ENCODE measurements around the gene VAV2.
"Not testable (repeated sequence)": the region's sequence is repeated elsewhere in the genome, so short reads cannot be mapped to it uniquely, and the experiment has no call there.

The VAV2 gene

GRCh38 chr9:133933426-133934026 is 58.6 kb downstream of the VAV2 start:
- DNase-seq: no peak

- DNase-seq: no peak
These were observed 59.5 kb downstream of the VAV2 start for GRCh38 chr9:133932633-133933032.

DNA sequence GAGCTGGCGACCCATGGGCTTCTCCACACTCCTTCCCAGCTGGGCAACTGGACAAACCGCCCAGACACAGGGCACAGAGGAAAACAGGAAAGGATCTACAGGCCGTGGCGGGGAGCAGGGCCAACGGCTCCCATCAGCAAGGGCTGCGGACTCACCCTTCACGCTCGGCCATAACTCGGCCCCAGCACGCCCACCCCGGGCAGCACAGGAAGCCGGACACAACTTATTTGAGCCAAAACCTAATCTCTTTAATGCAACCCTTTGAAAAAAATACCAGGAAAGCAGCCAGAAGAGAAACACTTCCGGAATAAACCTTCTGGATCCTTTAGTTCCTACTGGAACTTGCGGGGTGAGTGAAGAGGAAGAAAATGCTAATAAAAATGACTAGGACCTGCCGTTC is 59.9 kb downstream of the VAV2 start:
- no peak for DNase-seq

GRCh38 chr9:133930682-133931485 is 61.2 kb downstream of the VAV2 start:
- DNase-seq: no peak

GRCh38 chr9:133930046-133930681 is 62.0 kb downstream of the VAV2 start:
- no peak for DNase-seq

DNA sequence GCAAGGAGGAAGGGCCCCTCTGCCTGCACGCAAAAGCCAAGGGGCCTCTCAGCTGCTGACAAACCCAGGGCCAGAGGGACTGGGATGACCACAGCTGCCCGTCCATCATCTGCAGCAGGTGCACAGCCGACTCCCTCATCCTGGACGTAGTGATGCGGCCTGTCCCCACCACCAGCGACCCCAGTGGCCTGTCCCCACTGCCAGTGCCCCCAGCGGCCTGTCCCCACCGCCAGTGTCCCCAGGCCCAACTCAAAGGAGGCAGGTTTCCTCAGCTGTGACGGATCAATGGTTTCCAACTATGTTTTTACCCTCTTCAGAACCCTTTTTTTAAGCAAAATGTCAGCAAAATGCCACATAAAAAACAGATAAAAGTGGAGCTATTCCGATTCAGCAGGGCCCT is 62.5 kb downstream of the VAV2 start:
- no peak for DNase-seq

- DNase-seq: no peak
These were observed 63.8 kb downstream of the VAV2 start for GRCh38 chr9:133928248-133928764.

DNA sequence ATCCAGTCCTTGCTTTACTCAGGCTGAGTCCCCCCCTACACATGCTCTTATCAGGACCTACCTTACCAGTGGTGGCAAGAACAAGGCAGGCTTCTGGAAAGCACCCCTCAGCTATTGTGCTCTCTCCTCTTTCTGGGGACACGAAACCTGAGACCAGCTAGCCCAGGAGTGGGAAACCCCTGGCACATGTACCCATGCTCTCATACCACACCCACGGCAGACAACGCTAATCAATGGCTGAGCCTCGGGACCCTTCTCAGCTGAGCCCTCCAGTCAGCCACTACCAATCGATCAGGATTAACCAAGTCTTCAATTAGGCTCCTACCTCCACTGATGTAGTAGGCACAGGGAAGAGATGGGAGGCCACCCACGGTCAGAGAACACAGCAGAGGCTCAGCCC is 65.1 kb downstream of the VAV2 start:
- DNase-seq: no peak

GRCh38 chr9:133926165-133926856 is 65.8 kb downstream of the VAV2 start:
- no peak for DNase-seq

DNA sequence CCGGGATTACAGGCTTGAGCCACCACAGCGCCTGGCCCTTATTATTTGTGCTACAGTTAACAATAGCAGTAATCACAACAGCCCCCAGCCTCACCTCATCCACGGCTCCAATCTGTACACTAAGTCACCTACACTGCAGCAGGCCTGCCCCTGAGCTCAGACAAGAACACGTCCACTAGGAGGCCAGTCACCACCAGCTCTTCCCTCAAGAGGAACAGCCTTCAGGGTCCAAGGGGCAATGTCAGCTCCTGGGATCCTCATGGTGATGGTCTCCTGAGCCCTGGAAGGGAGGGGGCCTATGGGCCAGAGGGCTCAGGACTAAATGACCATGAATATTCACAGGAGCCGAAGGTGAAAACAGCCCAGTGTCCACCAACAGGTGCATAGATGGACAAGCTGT is 67.7 kb downstream of the VAV2 start:
- DNase-seq: no peak

- not testable (repeated sequence) for DNase-seq
These were observed 68.5 kb downstream of the VAV2 start for GRCh38 chr9:133923608-133924007.

- no peak for DNase-seq
These were observed 70.3 kb downstream of the VAV2 start for GRCh38 chr9:133921866-133922265.

GRCh38 chr9:133920471-133920870 is 71.7 kb downstream of the VAV2 start:
- DNase-seq: no peak

DNA sequence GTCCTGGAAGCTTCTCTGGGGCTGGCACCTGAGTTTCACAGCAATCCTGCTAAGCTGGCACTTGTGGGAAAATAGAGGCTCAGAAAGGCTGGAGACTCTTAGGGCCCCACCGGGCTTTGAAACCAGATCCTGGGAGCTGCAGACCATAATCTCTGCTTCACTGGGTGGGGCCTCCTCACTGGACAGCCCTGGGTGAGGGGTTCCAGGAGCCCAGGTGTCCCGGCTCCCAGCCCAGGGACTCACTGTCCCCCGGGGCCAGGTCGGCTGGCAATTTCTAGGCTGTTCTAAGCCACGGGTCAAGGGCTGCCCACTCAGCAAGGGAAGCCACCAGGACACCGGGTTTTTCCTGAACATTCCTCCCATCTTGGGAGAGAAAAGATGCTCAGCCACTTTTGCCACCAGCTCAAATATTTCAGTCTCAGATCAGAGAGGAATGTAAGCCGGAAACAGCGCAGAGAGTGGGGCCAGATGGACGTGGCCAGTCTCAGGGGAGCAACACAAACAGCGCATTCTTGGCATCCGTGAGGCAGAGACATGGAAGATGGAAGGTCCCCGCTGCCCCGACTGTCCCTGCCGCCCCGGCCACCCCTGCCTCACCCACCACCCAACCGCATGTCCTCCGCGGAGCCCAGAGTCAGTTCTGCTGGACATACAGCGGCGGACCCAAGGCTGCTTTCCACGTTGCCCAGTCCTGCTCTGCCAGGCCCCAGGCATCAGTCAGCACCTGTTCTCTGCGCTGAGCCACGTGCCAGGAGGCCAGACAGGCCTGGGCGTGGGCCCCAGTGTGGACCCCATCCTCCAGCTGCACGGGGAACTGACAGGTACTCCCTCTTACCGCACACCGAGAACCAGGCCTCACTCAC is 72.6 kb downstream of the VAV2 start:
- no peak for DNase-seq

DNA sequence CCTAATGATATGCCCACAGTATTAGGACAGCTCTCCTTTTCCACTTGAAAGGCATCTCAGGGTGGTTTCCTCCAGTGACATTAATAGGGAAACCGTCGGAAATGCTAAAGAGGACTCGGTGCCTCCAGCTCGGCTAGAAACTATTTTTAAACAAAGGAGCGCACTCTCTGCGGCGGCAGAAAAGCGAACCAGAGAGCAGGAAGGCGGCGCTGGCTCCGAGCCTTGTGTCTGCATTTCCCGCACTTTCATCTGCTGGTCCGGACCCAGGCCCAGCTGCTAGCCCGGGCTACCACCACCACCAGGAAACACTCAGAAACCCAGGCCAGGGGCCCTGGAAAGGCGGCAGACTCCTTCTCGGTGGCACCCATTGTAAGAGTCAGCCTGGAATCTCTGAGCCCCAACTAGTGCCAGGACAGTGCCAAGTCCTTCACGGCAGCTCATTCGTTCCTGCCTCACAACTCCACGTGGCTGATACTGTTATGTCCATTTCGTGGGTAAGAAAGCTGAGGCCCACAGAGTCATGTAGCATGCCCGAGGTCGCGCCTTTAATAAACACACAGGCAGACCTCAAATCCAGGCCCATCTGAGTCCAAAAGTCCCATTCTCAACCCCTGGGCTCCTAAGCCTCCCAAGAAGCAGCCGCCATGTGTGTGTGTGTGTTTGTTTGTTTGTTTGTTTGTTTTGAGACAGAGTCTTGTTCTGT is 73.9 kb downstream of the VAV2 start:
- DNase-seq: no peak

DNA sequence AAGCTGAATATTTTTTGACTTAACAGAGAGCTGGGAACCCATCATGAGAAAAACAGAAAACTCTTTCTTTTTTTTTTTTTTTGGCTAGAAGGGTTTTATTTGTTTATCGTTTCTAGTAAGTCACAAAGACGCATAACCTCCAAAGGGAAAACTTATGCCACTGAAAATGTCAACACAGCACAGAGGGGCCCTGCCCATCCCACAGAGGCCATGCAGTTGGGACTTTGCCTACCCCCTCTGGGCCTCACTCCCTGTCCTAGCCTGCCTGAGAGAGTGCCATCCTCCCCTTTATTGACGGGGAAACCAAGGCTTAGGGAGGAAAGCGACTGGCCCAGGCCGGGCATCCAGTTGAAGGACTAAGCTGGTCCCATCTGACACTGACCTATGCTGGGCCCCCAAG is 74.7 kb downstream of the VAV2 start:
- no peak for DNase-seq

GRCh38 chr9:133916159-133916541 is 76.0 kb downstream of the VAV2 start:
- DNase-seq: no peak

DNA sequence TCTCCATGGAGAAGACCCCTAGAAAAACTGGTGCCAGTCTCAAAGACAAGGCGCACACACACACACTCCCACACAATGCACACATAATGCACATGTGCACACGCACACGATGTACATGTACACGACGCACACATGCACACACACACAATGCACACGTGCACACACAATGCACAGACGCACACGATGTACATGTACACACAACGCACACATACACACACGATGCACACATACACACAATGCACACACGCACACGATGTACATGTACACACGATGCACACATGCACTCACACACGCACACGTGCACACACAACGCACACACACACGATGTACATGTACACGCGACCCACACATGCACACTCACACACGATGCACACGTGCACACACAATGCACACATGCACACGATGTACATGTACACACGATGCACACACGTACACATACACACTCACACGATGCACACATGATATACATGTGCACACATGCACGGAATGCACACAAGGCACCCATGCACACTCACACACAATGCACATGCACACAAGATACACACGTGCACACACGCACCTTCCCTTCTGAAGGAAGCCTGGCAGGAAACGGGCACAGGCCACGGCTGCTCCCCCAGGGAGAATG is 76.5 kb downstream of the VAV2 start:
- no peak for DNase-seq

DNA sequence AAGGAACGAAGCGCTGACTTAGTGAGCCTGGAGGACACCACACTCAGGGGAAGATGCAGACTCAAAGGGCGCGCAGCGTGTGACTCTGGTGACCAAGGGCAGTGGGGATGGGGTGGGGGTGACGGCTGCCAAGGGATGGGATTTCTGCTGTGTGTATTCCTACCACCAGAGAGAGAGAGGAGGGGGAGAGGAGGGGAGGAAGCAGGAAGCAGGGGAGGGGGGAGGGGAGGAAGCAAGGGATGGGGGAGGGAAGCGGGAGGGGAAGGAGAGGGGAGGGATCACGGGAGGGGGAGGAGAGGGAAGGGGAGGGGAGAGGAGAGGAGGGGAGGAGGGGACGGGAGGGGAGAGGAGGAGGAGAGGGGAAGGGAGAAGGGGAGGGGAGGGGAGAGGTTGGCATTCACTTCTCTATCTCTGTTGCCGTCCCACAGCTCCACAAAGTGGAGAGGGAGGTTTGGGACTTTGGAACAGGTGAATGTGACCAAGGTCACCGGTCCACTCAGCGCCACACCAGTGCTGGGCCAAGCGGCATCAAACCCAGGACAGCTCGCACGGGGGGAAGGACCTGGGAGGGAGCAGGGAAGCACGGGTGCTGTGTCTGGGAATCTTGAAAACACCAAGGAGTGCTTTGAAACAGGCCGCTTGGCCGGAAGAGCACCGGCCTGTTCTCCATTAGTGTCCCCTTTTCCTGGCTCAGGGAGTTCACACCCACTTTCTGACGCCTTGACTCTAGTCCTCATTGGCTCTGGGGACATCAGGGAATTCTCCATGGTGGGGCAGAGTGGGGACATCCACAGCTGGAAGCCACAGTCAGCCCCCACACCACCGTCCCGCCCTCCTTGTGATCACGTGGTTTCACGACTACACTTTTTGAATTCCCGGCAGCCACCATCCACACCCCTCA is 77.4 kb downstream of the VAV2 start:
- DNase-seq: no peak

All from activated CD4-positive, alpha-beta T cell treated with anti-CD3 and anti-CD28 coated beads, Interleukin-2, Interleukin-6, amounts not matched to agents 100 ng/mL and 50 ng/mL, durations not matched to agents 16 hours and 8 hours (primary cell).